Cardiac fibroblast (primary cell): ENCODE results near the gene KIF26A.

Source experiments
- DNase-seq, 2 donors: peaks; one replicate each; pipeline versions ENCODE4 v3.0.0 to v3.0.0-alpha.2; 2010; ENCODE audit warnings: low read depth in 2 of 2
- H3K4me3 ChIP-seq, 2 donors: replicated peaks in 1 of 2; 1 replicate in 1 of 2; 2 replicates in 1 of 2; pipeline ENCODE4 v1.5.1; 2011; ENCODE audit warnings: low read depth in 2 of 2, low read length in 2 of 2, mild to moderate bottlenecking in 2 of 2, moderate library complexity in 1 of 2
- TF ChIP-seq, protein P1 (sequence below): IDR thresholded peaks from one replicate; pipeline ENCODE4 v1.5.1; 2011; ENCODE audit warnings: low read depth, mild to moderate bottlenecking, low read length, inconsistent platforms

The KIF26A gene

DNA sequence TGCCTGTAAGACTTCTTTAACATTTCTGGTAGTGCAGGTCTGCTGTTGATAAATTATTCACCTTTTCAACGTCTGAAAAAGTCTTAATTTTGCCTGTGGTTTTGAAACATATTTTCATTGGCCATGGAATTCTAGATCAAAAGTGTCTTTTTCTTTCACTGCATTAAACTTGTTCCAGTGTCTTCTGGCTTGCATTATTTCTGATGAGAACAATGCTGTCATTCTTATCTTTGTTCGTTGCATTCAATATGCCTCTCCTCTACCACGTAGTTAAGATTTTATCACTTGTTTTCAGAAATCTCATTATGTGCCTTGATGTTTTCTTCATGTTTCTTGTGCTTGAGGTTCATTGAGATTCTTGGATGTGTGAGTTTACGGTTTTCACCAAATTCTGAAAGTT, 13.4 kb upstream of the KIF26A start:
- TF ChIP-seq, protein P1, sequence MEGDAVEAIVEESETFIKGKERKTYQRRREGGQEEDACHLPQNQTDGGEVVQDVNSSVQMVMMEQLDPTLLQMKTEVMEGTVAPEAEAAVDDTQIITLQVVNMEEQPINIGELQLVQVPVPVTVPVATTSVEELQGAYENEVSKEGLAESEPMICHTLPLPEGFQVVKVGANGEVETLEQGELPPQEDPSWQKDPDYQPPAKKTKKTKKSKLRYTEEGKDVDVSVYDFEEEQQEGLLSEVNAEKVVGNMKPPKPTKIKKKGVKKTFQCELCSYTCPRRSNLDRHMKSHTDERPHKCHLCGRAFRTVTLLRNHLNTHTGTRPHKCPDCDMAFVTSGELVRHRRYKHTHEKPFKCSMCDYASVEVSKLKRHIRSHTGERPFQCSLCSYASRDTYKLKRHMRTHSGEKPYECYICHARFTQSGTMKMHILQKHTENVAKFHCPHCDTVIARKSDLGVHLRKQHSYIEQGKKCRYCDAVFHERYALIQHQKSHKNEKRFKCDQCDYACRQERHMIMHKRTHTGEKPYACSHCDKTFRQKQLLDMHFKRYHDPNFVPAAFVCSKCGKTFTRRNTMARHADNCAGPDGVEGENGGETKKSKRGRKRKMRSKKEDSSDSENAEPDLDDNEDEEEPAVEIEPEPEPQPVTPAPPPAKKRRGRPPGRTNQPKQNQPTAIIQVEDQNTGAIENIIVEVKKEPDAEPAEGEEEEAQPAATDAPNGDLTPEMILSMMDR = no peak
- no peak for DNase-seq
- no peak overlapping the region for H3K4me3 ChIP-seq

DNA sequence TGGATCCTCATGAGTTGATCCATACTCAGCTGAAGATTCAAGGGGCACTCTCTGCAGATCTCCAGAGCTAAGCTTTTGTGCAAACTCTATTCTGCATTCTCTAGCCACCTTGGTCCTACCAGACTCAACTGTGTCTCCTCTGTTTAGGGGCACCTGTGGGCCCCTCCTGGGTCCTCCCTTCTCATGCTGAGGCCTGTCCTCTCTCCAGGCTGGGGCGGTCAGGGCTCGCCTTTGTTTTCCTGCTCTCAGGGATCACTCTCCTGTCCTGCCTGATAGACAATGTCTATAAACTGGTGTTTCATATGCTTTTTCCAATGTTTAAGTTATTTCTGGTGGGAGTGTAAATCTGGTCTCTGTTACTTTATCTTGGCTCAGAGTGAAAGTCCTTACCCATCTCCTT, 11.6 kb upstream of the KIF26A start:
- no peak overlapping the region for H3K4me3 ChIP-seq
- no peak for DNase-seq
- TF ChIP-seq, protein P1 = no peak

DNA sequence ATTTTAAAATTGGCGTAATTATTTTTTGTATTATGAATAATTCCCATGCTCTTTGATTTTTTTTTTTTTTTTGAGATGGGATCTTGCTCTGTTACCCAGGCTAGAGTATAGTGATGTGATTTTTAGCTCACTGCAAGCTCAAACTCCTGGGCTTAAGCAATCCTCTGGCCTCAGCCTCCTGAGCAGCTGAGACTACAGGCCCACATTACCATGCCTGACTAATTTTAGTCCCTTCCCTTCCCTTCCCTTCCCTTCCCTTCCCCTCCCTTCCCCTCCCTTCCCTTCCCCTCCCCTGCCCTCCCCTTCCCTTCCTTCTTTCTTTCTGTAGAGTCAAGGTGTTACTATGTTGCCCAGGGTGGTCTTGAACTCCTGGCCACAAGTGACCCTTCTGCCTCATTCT, 9.4 kb upstream of the KIF26A start:
- DNase-seq = no peak
- TF ChIP-seq, protein P1 = no peak
- no peak overlapping the region for H3K4me3 ChIP-seq

DNA sequence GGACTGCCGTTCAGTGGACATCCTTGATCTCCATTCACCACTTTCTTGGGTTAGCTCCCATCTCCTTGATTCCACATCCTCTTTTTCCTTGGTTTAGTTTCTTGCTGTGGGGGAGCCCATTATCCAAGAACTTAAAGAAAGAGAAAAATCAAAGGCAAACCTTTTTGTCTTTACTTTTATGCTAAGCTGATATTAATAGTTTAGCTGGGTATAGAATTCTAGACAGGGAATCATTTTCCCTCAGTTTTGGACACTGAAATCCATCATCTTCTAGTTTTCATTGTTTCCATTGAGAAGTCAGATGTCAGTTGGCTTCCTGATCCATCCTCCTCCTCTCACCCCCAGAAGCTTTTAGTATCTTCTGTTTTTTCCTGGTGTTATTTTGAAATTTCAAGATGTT, 8.8 kb upstream of the KIF26A start:
- H3K4me3 ChIP-seq = no peak overlapping the region
- no peak for DNase-seq
- TF ChIP-seq, protein P1 = no peak

DNA sequence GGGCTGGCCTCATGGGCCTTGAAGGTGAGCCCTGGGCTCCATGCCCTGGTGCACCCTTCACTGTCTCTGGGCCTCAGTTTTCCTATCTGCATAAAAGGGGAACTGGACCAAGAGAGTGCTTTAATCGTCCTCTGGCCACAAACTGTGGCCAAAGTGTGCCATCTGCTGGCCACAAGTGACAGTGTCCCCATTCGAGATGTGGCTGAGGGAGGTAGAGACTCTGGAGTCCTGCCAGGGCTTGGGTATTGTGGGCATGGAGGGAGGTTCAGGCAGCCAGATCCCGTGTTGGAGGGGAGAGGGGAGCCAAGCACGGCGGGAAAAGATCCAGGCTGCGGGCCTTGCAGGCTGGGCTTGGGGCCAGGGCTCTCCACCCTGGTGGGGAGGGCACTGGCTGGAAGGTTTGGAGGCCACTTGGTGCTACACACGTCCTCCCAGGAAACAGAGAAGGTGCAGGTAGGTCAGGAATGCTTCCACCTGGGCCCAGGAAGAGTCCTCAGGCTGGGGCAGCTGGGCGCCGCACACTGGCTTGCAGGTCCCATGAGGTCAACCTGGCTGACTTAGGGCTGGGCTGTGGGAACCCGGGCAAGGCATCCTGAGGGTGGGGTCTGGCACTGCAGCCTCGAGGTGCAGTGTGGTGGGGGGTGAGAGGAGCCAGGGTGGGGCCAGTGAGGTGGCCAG, 7.3 kb upstream of the KIF26A start:
- TF ChIP-seq, protein P1 = peak; percentile 65
- no peak overlapping the region for H3K4me3 ChIP-seq
- DNase-seq = peak; percentile 33 to 45

DNA sequence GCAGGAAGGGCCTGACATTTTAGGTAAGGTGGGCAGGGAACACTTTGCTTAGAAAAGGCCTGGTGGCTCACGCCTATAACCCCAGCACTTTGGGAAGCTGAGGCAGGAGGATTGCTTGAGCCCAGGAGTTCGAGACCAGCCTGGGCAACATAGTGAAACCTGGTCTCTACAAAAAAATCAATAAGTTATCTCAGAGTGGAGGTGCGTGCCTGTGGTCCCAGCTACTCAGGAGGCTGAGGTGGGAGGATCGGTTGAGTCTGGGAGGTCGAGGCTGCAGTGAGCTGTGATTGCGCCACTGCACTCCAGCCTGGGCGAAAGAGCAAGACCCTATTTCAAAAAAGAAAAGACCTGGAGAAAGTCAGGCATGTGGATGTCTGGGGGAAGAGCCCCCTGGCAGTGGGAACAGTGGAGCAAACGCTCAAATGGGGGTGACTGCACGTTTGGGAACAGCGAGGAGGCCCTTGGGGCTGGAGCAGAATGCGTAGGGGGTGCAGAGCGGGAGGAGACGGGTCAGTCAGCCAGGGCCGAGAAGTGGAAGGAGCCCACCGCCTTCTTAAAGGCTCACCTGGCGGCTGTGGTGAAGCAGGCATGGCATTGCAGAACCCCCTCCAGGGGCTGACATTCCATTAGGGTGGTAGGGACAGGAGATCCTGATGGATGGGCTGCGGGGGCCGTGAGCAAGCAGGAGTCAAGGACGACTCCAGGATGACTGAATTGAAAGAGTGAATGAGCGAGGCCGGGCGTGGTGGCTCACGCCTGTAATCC, 6.2 kb upstream of the KIF26A start:
- TF ChIP-seq, protein P1 = no peak
- no peak for DNase-seq
- H3K4me3 ChIP-seq = no peak overlapping the region
